Heart right ventricle (tissue), 16 donors: ENCODE measurements around the gene DUS2. TPM values are rescaled to one million over a fixed set of nuclear protein-coding genes. Genes with fewer than 3 reads are reported as not detected.

Source experiments
- ATAC-seq, 8 donors: fragments of 200-7000 bp; cut with Tn5 transposase; one replicate each; pipeline ENCODE4 v1.9.1; 2020; ENCODE audit warnings: mild to moderate bottlenecking in 8 of 8, moderate library complexity in 8 of 8, moderate number of reproducible peaks in 1 of 8
- DNase-seq, 2 donors: peaks; one replicate each; pipeline ENCODE4 v3.0.0-alpha.2; 2020
- H3K27ac ChIP-seq, 10 donors: fragments of 200-600 bp; sonication (generic) in 2 of 10; one replicate each; pipeline versions ENCODE4 v1.5.0 to v1.8.0; 2020 to 2022; ENCODE audit warnings: mild to moderate bottlenecking in 3 of 10
- H3K27me3 ChIP-seq, 7 donors: fragments of 200-600 bp; one replicate each; pipeline ENCODE4 v1.8.0; 2021 to 2022; ENCODE audit warnings: mild to moderate bottlenecking in 2 of 7
- H3K36me3 ChIP-seq, 9 donors: fragments of 200-600 bp; sonication (generic) in 1 of 9; one replicate each; pipeline versions ENCODE4 v1.5.0 to v1.8.0; 2020 to 2022; ENCODE audit warnings: mild to moderate bottlenecking in 2 of 9
- H3K4me1 ChIP-seq, 9 donors: fragments of 200-600 bp; sonication (generic) in 1 of 9; one replicate each; pipeline versions ENCODE4 v1.5.0 to v1.8.0; 2020 to 2022; ENCODE audit warnings: mild to moderate bottlenecking in 4 of 9
- H3K4me3 ChIP-seq, 10 donors: fragments of 200-600 bp; sonication (generic) in 2 of 10; one replicate each; pipeline versions ENCODE4 v1.5.0 to v1.8.0; 2020 to 2022; ENCODE audit warnings: mild to moderate bottlenecking in 7 of 10, moderate library complexity in 2 of 10
- H3K9me3 ChIP-seq, 11 donors: fragments of 200-600 bp in 10 of 11; sonication (generic) in 2 of 11; one replicate each; pipeline versions ENCODE4 v1.5.0 to v1.8.0; 2013 to 2022; ENCODE audit warnings: mild to moderate bottlenecking in 2 of 11, control low read depth in 1 of 11, moderate library complexity in 1 of 11
- WGBS, 2 donors: extraction: QIAGEN DNeasy Blood & Tissue Kit; methylation state at CpG; one replicate each; pipeline ENCODE4 v1.1.7; 2013; ENCODE audit warnings: inconsistent platforms in 1 of 2; 5-methylcytosine and 5-hydroxymethylcytosine counted together
- intact Hi-C, 10 donors: fragments of 100-400 bp; cut with DNase I; formaldehyde crosslinking; loops; one replicate each; pipeline versions ENCODE4 v1.11.1 to v1.14.2; 2022
- polyA plus RNA-seq, 2 donors: library from polyadenylated mRNA; stranded (reverse); fragments of 200-250 nt; gene quantifications; one replicate each; pipeline ENCODE4 v1.2.3, GENCODE V29; 2013
- total RNA-seq, 10 donors: library from RNA; stranded (reverse); fragmentation: NEBNext Ultra II Directional in 3 of 10; extraction: Animal tissue kit (Norgen Biotek cat#: 25700) in 3 of 10; gene quantifications; one replicate each; pipeline versions ENCODE4 v1.2.1 to v1.2.4, GENCODE V29; 2021 to 2023
- TF ChIP-seq, protein P1 (sequence below), 9 donors: fragments of 200-600 bp; sonication (generic) in 2 of 9; IDR thresholded peaks; one replicate each; pipeline versions ENCODE4 v1.5.0 to v1.8.0; 2021 to 2022; ENCODE audit warnings: antibody characterized with exemption in 9 of 9, mild to moderate bottlenecking in 5 of 9, moderate library complexity in 1 of 9
- donor health status: Arrhythmogenic right ventricular cardiomyopathy.
- donor health status: ischemic (EF 13 %, LVEDD 7.1; RV severe dilation, severe dysfunction).
- donor health status: healthy with polysubstance abuse.
- donor health status: DM: no; HTN: yes; CAD: no.
- donor health status: DM: no; HTN: no; CAD: no.
- donor health status: ischemic (EF 25% LVEDD 6.9; RV normal size, moderate dysfunction).
- donor health status: ischemic (EF 25% LVEDD 5.7; RV mildly dilated, moderate dysfunction).
- donor health status: healthy.
- donor health status: DM: yes; HTN: yes; CAD: no.
- donor health status: Ischemic cardiomyopathy.
- donor health status: ischemic (EF 35%, LVEDD 5.7; RV mildly dilated, moderate dysfunction).
- donor health status: nonischemic (EF 11% LVEDD 7.7; RV severe dilation, severe dysfunction).
- donor health status: DM: yes; HTN: yes; CAD: no.
- donor health status: PGD.
- donor health status: ischemic (EF 29% LVEDD 5.4; RV normal size, mild dysfunction).
- donor health status: nonischemic (EF 23%, LVEDD 6.1; RV moderate dilation, normal function).

Gene DUS2
- total and polyA plus RNA-seq, 12 donors: 4.2 to 13.1 (median 7.2) TPM

DNA sequence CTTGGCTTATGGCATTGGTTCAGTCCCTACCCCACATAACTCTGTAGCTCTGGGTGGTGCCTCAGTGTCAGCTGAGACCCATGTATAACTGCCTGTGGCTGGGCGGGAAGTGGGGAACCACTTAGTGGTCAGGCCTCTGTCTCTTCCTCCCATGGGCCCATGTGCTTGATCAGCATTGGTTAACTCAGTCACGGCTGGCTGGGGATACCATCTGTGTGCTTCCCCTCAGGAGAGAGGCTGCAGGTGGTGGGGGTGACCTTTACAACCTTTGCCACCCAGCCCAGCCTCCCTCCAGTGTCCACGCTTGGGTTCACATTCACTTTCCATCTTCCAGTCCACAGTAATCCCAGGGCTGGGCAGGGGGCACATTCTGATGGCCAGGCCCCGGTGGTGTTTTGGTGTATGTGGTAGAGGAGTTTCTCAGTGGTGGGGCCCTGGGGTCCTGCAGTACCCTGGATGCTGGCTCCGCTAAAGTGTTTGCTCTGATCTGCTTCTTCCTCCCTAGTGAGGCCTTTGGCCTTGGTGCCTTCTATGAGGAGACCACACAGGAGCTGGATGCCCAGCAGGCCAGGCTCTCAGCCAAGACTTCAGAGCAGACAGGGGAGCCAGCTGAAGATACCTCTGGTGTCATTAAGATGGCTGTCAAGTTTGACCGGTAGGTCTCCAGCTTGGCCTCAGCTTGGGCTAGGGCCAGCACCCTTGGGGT lies 51.9 kb downstream of the DUS2 start:
- H3K27me3 ChIP-seq: no peaks in the 10 kb centered on the region
- H3K27ac ChIP-seq: peak overlapping the region in 1 of 10 donors; percentile 45
- ATAC-seq (no peak), DNase-seq (no peak)
- peaks cover 0 to 86% (median 11%) of the 10 kb centered on the region in 9 donors for H3K36me3 ChIP-seq
- 79 to 84% methylated on average over 6 of the region's 6 CpGs for WGBS, 2 donors
- H3K9me3 ChIP-seq: no peaks in the 10 kb centered on the region
- H3K4me3 ChIP-seq: no peak overlapping the region
- TF ChIP-seq, protein P1, sequence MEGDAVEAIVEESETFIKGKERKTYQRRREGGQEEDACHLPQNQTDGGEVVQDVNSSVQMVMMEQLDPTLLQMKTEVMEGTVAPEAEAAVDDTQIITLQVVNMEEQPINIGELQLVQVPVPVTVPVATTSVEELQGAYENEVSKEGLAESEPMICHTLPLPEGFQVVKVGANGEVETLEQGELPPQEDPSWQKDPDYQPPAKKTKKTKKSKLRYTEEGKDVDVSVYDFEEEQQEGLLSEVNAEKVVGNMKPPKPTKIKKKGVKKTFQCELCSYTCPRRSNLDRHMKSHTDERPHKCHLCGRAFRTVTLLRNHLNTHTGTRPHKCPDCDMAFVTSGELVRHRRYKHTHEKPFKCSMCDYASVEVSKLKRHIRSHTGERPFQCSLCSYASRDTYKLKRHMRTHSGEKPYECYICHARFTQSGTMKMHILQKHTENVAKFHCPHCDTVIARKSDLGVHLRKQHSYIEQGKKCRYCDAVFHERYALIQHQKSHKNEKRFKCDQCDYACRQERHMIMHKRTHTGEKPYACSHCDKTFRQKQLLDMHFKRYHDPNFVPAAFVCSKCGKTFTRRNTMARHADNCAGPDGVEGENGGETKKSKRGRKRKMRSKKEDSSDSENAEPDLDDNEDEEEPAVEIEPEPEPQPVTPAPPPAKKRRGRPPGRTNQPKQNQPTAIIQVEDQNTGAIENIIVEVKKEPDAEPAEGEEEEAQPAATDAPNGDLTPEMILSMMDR (IDR thresholded peaks at IDR 0.05): no peak
- intact Hi-C loops: no loop called here
- peaks cover 4 to 62% (median 27%) of the 10 kb centered on the region in 9 donors for H3K4me1 ChIP-seq

DNA sequence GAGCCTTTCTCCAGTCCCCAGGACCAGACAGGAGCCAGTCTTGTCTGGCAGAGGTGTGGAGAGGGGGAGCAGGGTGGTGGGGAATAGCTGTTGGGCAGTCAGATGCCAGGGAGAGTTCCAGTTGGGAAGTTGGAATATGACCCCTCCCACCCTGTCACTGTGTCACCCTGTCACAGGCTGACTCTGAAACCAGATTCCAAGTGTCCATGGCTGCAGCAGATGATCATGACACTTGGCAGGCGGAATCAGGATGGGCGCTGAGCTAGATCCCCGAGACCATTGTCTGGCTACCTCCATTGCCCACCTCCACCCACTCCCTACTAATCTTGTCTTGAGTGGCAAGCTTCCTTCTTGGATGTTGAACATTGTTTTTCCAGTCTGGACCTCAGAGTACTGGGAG lies 52.9 kb downstream of the DUS2 start:
- 96 to 99% methylated on average over 3 of the region's 3 CpGs for WGBS, 2 donors
- H3K4me1 ChIP-seq: peaks cover 11 to 62% (median 32%) of the 10 kb centered on the region in 9 donors
- no peaks in the 10 kb centered on the region for H3K27me3 ChIP-seq
- peaks cover 0 to 77% (median 10%) of the 10 kb centered on the region in 9 donors for H3K36me3 ChIP-seq
- no peak overlapping the region for H3K4me3 ChIP-seq
- peak overlapping the region in 1 of 10 donors; percentile 45 for H3K27ac ChIP-seq
- intact Hi-C loops: no loop called here
- ATAC-seq (no peak), DNase-seq (no peak)
- H3K9me3 ChIP-seq: no peaks in the 10 kb centered on the region
- TF ChIP-seq, protein P1 (IDR thresholded peaks at IDR 0.05): no peak

GRCh38 chr16:68076560-68076959 lies 53.5 kb downstream of the DUS2 start:
- Histone ChIP-seq H3K36me3 (peaks cover 0 to 71% (median 6%) of the 10 kb centered on the region in 9 donors), H3K27me3 (no peaks in the 10 kb centered on the region), H3K27ac (peak overlapping the region in 1 of 10 donors; percentile 45), H3K4me1 (peaks cover 11 to 64% (median 37%) of the 10 kb centered on the region in 9 donors), H3K9me3 (no peaks in the 10 kb centered on the region), H3K4me3 (no peak overlapping the region)
- DNase-seq: no peak
- WGBS, 2 donors: 90 to 93% methylated on average over 3 of the region's 3 CpGs
- TF ChIP-seq, protein P1 (IDR thresholded peaks at IDR 0.05): no peak
- intact Hi-C loops: no loop called here
- ATAC-seq: no peak

- 85% methylated on average over 7 of the region's 7 CpGs for WGBS, 2 donors
- no peak for DNase-seq
- H3K9me3 ChIP-seq: no peaks in the 10 kb centered on the region
- peaks cover 0 to 56% (median 6%) of the 10 kb centered on the region in 9 donors for H3K36me3 ChIP-seq
- H3K27me3 ChIP-seq: no peaks in the 10 kb centered on the region
- TF ChIP-seq, protein P1 (IDR thresholded peaks at IDR 0.05): no peak
- no peak overlapping the region for H3K4me3 ChIP-seq
- intact Hi-C loops: no loop called here
- peak overlapping the region in 7 of 10 donors; percentile 79 to 99 (median 89) for H3K27ac ChIP-seq
- no peak for ATAC-seq
- peaks cover 11 to 68% (median 47%) of the 10 kb centered on the region in 9 donors for H3K4me1 ChIP-seq
Observed at GRCh38 chr16:68077866-68078700, 55.0 kb downstream of the DUS2 start.
